ENCODE measurements around the gene RPLP2. TPM values are rescaled to one million over a fixed set of nuclear protein-coding genes. Genes with fewer than 3 reads are reported as not detected.

The RPLP2 gene
- total and polyA plus RNA-seq, 2 donors (not counting 1 experiment from before 2014, with no cell fraction given): 525 to 3,947 TPM

- H3K9me3 Mint-ChIP-seq (ENCODE audit: insufficient read depth): no peaks in the 10 kb centered on the region
- Histone ChIP-seq H3K4me2 (replicated peaks; ENCODE audit: low read depth, low read length, poor library complexity, severe bottlenecking) (no peak overlapping the region), H2AFZ (ENCODE audit: insufficient read depth, low read depth, low read length, poor library complexity, severe bottlenecking) (no peak overlapping the region), H3K4me1 (ENCODE audit: control insufficient read depth in 2 of 2, insufficient read depth in 2 of 2, low read length in 2 of 2) (no peaks in the 10 kb centered on the region), H3K79me2 (ENCODE audit: control insufficient read depth, insufficient read depth, low read length) (no peaks in the 10 kb centered on the region), H3K27me3 (replicated peaks in 1 of 4; ENCODE audit: control extremely low read depth in 1 of 4, control insufficient read depth in 3 of 4, insufficient read depth in 4 of 4, low read length in 3 of 4) (no peaks in the 10 kb centered on the region), H3K9ac (ENCODE audit: low read length) (no peak overlapping the region), H3K9me3 (ENCODE audit: control extremely low read depth in 1 of 3, control insufficient read depth in 2 of 3, insufficient read depth in 1 of 3, low read length in 2 of 3) (no peaks in the 10 kb centered on the region), H3K4me3 (ENCODE audit: control extremely low read depth in 1 of 5, extremely low read depth in 1 of 5, insufficient read depth in 1 of 5, low read depth in 2 of 5, low read length in 4 of 5) (no peak overlapping the region), H3K36me3 (replicated peaks in 1 of 2; ENCODE audit: control extremely low read depth in 1 of 2, control insufficient read depth in 1 of 2, extremely low read depth in 1 of 2, insufficient read depth in 2 of 2, low read length in 1 of 2) (no peaks in the 10 kb centered on the region), H4K20me1 (ENCODE audit: control insufficient read depth, insufficient read depth, low read length, poor library complexity, severe bottlenecking) (no peaks in the 10 kb centered on the region), H3K27ac (ENCODE audit: low read length in 2 of 2) (no peak overlapping the region)
- intact Hi-C loops (cut with micrococcal nuclease): no loop called here
- ChIA-PET CTCF (no interaction called here), POLR2A (no interaction called here)
- ATAC-seq (ENCODE audit: low read depth) (no peak), DNase-seq (no peak)
- H3K27me3 Mint-ChIP-seq: peaks cover 3% of the 10 kb centered on the region
- TF ChIP-seq, protein P1, sequence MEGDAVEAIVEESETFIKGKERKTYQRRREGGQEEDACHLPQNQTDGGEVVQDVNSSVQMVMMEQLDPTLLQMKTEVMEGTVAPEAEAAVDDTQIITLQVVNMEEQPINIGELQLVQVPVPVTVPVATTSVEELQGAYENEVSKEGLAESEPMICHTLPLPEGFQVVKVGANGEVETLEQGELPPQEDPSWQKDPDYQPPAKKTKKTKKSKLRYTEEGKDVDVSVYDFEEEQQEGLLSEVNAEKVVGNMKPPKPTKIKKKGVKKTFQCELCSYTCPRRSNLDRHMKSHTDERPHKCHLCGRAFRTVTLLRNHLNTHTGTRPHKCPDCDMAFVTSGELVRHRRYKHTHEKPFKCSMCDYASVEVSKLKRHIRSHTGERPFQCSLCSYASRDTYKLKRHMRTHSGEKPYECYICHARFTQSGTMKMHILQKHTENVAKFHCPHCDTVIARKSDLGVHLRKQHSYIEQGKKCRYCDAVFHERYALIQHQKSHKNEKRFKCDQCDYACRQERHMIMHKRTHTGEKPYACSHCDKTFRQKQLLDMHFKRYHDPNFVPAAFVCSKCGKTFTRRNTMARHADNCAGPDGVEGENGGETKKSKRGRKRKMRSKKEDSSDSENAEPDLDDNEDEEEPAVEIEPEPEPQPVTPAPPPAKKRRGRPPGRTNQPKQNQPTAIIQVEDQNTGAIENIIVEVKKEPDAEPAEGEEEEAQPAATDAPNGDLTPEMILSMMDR (IDR thresholded peaks at IDR 0.05): no peak
- TF ChIP-seq EZH2 (IDR thresholded peaks at IDR 0.05; ENCODE audit: borderline replicate concordance, insufficient read depth, low read depth, low read length, poor library complexity, severe bottlenecking): no peak
- no peaks in the 10 kb centered on the region for H3K4me1 Mint-ChIP-seq
- no peak overlapping the region for H3K27ac Mint-ChIP-seq
- 100% methylated on average over 3 of the region's 8 CpGs for WGBS (ENCODE audit: insufficient coverage)
- H3K4me3 Mint-ChIP-seq: no peak overlapping the region
These were observed 46.6 kb downstream of the RPLP2 start for GRCh38 chr11:856397-856796.

- CTCF ChIA-PET: no interaction called here
- ATAC-seq (ENCODE audit: low read depth) (no peak), DNase-seq (no peak)
- Histone ChIP-seq H3K9ac (ENCODE audit: low read length) (no peak overlapping the region), H3K27ac (ENCODE audit: low read length in 2 of 2) (no peak overlapping the region), H3K4me3 (ENCODE audit: control extremely low read depth in 1 of 5, extremely low read depth in 1 of 5, insufficient read depth in 1 of 5, low read depth in 2 of 5, low read length in 4 of 5) (no peak overlapping the region), H4K20me1 (ENCODE audit: control insufficient read depth, insufficient read depth, low read length, poor library complexity, severe bottlenecking) (no peaks in the 10 kb centered on the region), H3K9me3 (ENCODE audit: control extremely low read depth in 1 of 3, control insufficient read depth in 2 of 3, insufficient read depth in 1 of 3, low read length in 2 of 3) (no peaks in the 10 kb centered on the region), H3K27me3 (replicated peaks in 1 of 4; ENCODE audit: control extremely low read depth in 1 of 4, control insufficient read depth in 3 of 4, insufficient read depth in 4 of 4, low read length in 3 of 4) (no peaks in the 10 kb centered on the region), H3K36me3 (replicated peaks in 1 of 2; ENCODE audit: control extremely low read depth in 1 of 2, control insufficient read depth in 1 of 2, extremely low read depth in 1 of 2, insufficient read depth in 2 of 2, low read length in 1 of 2) (no peaks in the 10 kb centered on the region), H3K4me2 (replicated peaks; ENCODE audit: low read depth, low read length, poor library complexity, severe bottlenecking) (no peak overlapping the region), H3K4me1 (ENCODE audit: control insufficient read depth in 2 of 2, insufficient read depth in 2 of 2, low read length in 2 of 2) (no peaks in the 10 kb centered on the region), H2AFZ (ENCODE audit: insufficient read depth, low read depth, low read length, poor library complexity, severe bottlenecking) (no peak overlapping the region), H3K79me2 (ENCODE audit: control insufficient read depth, insufficient read depth, low read length) (no peaks in the 10 kb centered on the region)
- Mint-ChIP-seq H3K27me3 (no peaks in the 10 kb centered on the region), H3K4me1 (no peaks in the 10 kb centered on the region), H3K4me3 (no peak overlapping the region), H3K27ac (no peak overlapping the region), H3K9me3 (ENCODE audit: insufficient read depth) (no peaks in the 10 kb centered on the region)
- intact Hi-C loops (cut with micrococcal nuclease): no loop called here
- 91% methylated on average over 27 of the region's 27 CpGs for WGBS (ENCODE audit: insufficient coverage)
- POLR2A ChIA-PET: no interaction called here
- no peak for TF ChIP-seq EZH2 (IDR thresholded peaks at IDR 0.05; ENCODE audit: borderline replicate concordance, insufficient read depth, low read depth, low read length, poor library complexity, severe bottlenecking)
- TF ChIP-seq, protein P1 (IDR thresholded peaks at IDR 0.05): no peak
These were observed 48.4 kb downstream of the RPLP2 start for GRCh38 chr11:858053-858761.
